ENCODE measurements around the gene CCSER2. TPM values are rescaled to one million over a fixed set of nuclear protein-coding genes. Genes with fewer than 3 reads are reported as not detected.

Gene CCSER2
- total RNA-seq, 1 donor from 2014 or later, result 49.6 TPM

GRCh38 chr10:84530724-84531325, 202.4 kb downstream of the CCSER2 start:
- peaks cover 2% of the 10 kb centered on the region for H3K36me3 Mint-ChIP-seq (ENCODE audit: insufficient read depth)
- no peaks in the 10 kb centered on the region for H3K27me3 Mint-ChIP-seq
- DNase-seq (ENCODE audit: low spot score, unreplicated experiment), result no peak
- no peak for TF ChIP-seq CTCF (IDR thresholded peaks at IDR 0.05; ENCODE audit: unreplicated experiment)
- no peak overlapping the region for H3K4me3 Mint-ChIP-seq (ENCODE audit: low read depth)
- peaks cover 7% of the 10 kb centered on the region for H3K9me3 Mint-ChIP-seq (ENCODE audit: low read depth)
- peaks cover 2% of the 10 kb centered on the region for H3K4me1 Mint-ChIP-seq (ENCODE audit: low read depth)
- H3K27ac Mint-ChIP-seq, result no peak overlapping the region

- Mint-ChIP-seq H3K27me3 (no peaks in the 10 kb centered on the region), H3K4me3 (ENCODE audit: low read depth) (no peak overlapping the region), H3K9me3 (ENCODE audit: low read depth) (peaks cover 3% of the 10 kb centered on the region), H3K27ac (no peak overlapping the region), H3K4me1 (ENCODE audit: low read depth) (peaks cover 4% of the 10 kb centered on the region), H3K36me3 (ENCODE audit: insufficient read depth) (peaks cover 2% of the 10 kb centered on the region)
- DNase-seq (ENCODE audit: low spot score, unreplicated experiment), result no peak
- no peak for TF ChIP-seq CTCF (IDR thresholded peaks at IDR 0.05; ENCODE audit: unreplicated experiment)
These were observed 203.0 kb downstream of the CCSER2 start for GRCh38 chr10:84531396-84531795.

- H3K9me3 Mint-ChIP-seq (ENCODE audit: low read depth), result peaks cover 3% of the 10 kb centered on the region
- no peak for DNase-seq (ENCODE audit: low spot score, unreplicated experiment)
These were observed 205.8 kb downstream of the CCSER2 start for GRCh38 chr10:84534168-84534567.

GRCh38 chr10:84537447-84537931, 209.1 kb downstream of the CCSER2 start:
- Mint-ChIP-seq H3K36me3 (ENCODE audit: insufficient read depth) (no peaks in the 10 kb centered on the region), H3K4me1 (ENCODE audit: low read depth) (peaks cover 7% of the 10 kb centered on the region), H3K27ac (no peak overlapping the region)

More at GRCh38 chr10:84534168-84534567, 205.8 kb downstream of the CCSER2 start:
- Mint-ChIP-seq H3K27me3 (peaks cover 6% of the 10 kb centered on the region), H3K4me1 (ENCODE audit: low read depth) (peaks cover 7% of the 10 kb centered on the region), H3K27ac (no peak overlapping the region), H3K36me3 (ENCODE audit: insufficient read depth) (no peaks in the 10 kb centered on the region), H3K4me3 (ENCODE audit: low read depth) (no peak overlapping the region)
- TF ChIP-seq CTCF (IDR thresholded peaks at IDR 0.05; ENCODE audit: unreplicated experiment), result peak; percentile 13

GRCh38 chr10:84538036-84538435, 209.6 kb downstream of the CCSER2 start:
- H3K36me3 Mint-ChIP-seq (ENCODE audit: insufficient read depth), result no peaks in the 10 kb centered on the region
- no peaks in the 10 kb centered on the region for H3K9me3 Mint-ChIP-seq (ENCODE audit: low read depth)
- DNase-seq (ENCODE audit: low spot score, unreplicated experiment), result no peak
- no peak for TF ChIP-seq CTCF (IDR thresholded peaks at IDR 0.05; ENCODE audit: unreplicated experiment)
- H3K4me3 Mint-ChIP-seq (ENCODE audit: low read depth), result no peak overlapping the region
- H3K27me3 Mint-ChIP-seq, result peaks cover 36% of the 10 kb centered on the region
- peaks cover 8% of the 10 kb centered on the region for H3K4me1 Mint-ChIP-seq (ENCODE audit: low read depth)
- no peak overlapping the region for H3K27ac Mint-ChIP-seq

More at GRCh38 chr10:84537447-84537931, 209.1 kb downstream of the CCSER2 start:
- DNase-seq (ENCODE audit: low spot score, unreplicated experiment), result no peak
- Mint-ChIP-seq H3K27me3 (peaks cover 32% of the 10 kb centered on the region), H3K9me3 (ENCODE audit: low read depth) (no peaks in the 10 kb centered on the region), H3K4me3 (ENCODE audit: low read depth) (no peak overlapping the region)
- TF ChIP-seq CTCF (IDR thresholded peaks at IDR 0.05; ENCODE audit: unreplicated experiment), result peak; percentile 83
